ENCODE results near the gene SLC16A9.
"Not testable (repeated sequence)": the region's sequence is repeated elsewhere in the genome, so short reads cannot be mapped to it uniquely, and the experiment has no call there.

The SLC16A9 gene

DNA sequence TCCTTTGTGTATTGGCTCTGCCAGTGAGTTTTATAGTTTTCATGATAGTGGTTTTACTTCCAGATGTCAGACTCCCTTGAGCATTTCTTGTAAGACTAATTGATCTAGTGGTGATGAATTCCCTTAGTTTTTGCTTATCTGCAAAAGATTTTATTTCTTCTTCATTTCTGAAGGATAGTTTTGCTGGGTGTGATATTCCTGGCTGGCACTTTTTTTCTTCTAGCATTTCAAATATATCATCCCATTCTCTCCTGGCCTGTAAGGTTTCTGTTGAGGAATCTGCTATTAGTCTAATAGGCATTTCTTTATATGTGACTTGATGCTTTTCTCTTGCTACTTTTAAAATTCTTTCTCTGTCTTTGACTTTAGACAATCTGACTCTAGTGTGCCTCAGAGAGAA, 64.8 kb downstream of the SLC16A9 start:
- TF ChIP-seq, protein P1, sequence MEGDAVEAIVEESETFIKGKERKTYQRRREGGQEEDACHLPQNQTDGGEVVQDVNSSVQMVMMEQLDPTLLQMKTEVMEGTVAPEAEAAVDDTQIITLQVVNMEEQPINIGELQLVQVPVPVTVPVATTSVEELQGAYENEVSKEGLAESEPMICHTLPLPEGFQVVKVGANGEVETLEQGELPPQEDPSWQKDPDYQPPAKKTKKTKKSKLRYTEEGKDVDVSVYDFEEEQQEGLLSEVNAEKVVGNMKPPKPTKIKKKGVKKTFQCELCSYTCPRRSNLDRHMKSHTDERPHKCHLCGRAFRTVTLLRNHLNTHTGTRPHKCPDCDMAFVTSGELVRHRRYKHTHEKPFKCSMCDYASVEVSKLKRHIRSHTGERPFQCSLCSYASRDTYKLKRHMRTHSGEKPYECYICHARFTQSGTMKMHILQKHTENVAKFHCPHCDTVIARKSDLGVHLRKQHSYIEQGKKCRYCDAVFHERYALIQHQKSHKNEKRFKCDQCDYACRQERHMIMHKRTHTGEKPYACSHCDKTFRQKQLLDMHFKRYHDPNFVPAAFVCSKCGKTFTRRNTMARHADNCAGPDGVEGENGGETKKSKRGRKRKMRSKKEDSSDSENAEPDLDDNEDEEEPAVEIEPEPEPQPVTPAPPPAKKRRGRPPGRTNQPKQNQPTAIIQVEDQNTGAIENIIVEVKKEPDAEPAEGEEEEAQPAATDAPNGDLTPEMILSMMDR (IDR thresholded peaks at IDR 0.05; ENCODE audit: control insufficient read depth, extremely low read depth, insufficient read depth): no peak
- DNase-seq (ENCODE audit: low read depth): no peak
- H3K4me3 ChIP-seq (ENCODE audit: low read depth, low read length): no peak overlapping the region

DNA sequence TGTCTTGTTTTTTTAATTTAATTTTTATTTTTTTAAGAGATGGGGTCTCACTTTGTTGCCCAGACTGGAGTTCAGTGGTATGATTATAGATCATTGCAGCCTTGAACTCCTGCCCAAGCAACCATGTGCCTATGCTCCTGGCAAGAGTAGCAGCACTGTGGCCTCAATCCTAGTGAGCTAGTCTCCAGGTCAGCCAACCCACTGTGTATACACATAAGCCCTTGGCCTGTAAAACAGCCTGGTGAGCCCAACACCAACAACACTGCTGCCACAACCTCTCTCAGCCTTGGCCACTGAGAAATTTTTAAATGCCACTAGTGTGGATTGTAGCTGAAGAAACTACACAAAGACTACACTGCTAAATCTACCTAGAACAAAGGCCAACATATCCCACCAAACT, 68.0 kb downstream of the SLC16A9 start:
- H3K4me3 ChIP-seq (ENCODE audit: low read depth, low read length); DNase-seq (ENCODE audit: low read depth): not testable (repeated sequence)

DNA sequence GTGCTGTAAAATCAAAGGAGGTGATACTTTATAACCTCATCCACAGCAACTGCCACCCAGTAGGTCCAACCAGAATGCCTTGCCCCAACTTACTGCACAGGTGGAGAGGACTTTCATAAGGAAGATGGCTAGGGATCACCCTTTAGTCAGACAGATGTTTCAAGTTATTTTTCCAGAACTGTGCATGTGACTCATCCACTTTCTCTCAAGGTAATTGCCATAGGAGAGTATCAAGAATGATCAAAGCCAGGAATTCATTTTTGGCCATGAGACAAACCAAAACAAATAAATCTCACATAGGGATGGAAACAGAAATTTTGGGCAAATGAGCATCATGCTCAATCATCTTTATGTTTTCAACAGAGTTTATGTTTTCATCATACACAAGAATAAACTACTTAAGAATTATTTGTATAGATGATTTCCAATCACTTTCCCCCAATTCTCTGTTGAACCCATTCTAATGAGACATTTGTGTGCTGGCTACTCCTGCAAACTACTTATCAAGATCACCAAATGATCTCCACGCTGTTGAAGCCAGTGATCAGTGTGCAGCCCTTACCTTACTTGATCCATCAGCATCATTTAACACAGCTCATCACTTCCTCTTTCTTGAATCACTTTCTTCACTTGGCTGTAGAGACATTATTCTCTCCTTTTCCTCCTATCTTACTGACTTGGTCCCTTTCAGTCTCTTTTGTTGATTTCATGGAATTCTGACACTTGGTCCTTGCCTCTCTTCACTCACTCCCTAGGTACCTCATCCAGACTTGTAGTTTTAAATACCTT, 74.0 kb downstream of the SLC16A9 start:
- DNase-seq (ENCODE audit: low read depth): no peak
- no peak overlapping the region for H3K4me3 ChIP-seq (ENCODE audit: low read depth, low read length)
- TF ChIP-seq, protein P1 (IDR thresholded peaks at IDR 0.05; ENCODE audit: control insufficient read depth, extremely low read depth, insufficient read depth): no peak

DNA sequence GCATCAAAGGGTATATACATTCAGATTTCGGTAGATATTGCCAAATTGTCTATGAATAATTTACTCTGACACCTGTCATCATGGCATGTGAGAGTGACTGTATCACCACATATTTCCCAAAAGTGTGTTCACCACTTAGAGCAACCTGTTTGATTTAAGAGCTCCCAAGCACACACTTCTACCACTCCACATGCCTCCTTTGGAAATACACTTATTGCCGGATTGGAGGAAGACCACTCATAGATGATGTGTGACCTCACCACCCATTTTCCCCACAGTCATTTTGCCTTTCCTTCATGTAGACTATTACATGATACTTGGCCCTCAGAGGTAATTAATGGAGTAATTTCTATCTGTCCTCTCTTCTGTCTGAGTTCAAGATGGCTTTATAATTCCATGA, 75.5 kb downstream of the SLC16A9 start:
- no peak for DNase-seq (ENCODE audit: low read depth)
- no peak overlapping the region for H3K4me3 ChIP-seq (ENCODE audit: low read depth, low read length)
- TF ChIP-seq, protein P1 (IDR thresholded peaks at IDR 0.05; ENCODE audit: control insufficient read depth, extremely low read depth, insufficient read depth): no peak

DNA sequence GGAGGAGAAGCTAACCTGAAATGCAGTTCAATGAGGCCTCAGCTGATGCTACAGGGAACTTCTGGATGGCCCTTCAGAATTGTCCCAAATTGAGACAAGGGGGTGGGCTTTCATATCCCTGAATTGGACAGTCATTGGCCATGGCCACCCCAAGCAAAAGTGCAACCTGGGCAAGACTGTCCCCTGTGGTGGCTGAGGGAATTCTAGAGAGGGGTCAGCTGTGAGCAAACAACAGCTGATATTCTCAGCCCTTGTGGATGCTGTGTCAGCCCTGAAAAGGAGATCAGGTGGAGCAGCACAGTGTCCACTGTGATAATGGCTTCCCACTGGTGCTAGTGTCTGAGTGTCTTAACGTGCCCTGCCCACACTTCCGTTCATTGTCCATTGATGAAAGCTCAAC, 76.6 kb downstream of the SLC16A9 start:
- DNase-seq (ENCODE audit: low read depth): no peak
- H3K4me3 ChIP-seq (ENCODE audit: low read depth, low read length): no peak overlapping the region
- TF ChIP-seq, protein P1 (IDR thresholded peaks at IDR 0.05; ENCODE audit: control insufficient read depth, extremely low read depth, insufficient read depth): no peak

DNA sequence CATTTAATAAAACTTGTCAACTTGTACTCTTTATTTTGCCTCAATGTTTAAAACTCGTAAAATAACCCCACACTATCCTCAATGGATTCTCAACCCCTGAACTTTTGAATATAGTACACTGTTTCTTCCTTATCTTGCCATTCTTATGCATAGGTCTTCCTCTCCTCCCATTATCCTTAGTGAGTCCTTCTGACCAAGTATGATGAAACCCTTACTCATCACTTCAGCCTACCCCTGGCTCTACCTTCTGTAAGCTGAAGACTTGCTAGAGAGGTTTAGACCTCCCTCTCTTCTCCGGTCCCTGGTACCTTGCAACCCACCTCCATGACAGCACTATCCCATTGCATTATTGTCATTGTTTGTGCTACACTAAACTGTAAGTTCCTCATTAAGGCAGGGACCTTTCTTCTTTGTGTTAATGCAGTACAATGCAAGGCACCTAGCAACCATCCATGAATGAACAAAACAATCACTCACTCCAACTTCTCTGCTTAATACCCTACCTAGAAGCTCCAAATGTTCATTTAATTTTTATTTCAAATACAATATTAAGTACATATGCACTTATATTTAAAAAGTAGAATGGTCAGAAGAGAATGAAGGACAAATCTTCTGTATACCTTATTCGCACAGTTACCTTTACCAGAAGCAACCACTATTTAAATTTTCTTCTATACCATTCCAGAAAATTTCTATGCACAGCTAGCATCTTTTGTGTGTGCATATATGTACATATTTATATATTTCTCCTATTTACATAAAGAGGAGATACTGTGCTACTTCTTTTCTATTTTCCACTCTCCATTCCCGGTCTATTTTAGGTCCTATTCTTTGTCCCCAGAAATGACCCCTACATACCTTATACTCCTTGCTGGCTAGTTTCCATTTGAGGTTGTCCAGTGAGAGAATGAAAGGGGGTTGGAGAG, 77.5 kb downstream of the SLC16A9 start:
- DNase-seq (ENCODE audit: low read depth): no peak
- TF ChIP-seq, protein P1 (IDR thresholded peaks at IDR 0.05; ENCODE audit: control insufficient read depth, extremely low read depth, insufficient read depth): no peak
- no peak overlapping the region for H3K4me3 ChIP-seq (ENCODE audit: low read depth, low read length)

DNA sequence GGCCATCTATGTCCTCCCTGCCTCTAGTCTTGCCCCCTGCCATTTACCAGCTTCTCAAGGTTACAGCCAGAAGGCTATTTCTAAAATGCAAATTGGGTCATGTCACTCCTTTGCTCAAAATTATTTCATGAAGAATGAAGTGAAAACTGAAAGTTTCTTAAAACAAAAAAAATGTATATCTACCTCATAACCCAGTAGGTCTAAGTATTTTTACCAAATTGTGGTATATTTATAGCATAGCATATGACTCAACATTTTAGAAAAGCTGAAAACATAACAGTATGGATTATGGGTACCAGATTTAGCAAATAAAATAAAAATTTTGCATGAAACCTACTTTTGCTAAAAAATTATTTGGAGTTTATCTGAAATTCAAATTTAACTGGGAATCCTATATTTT, 78.4 kb downstream of the SLC16A9 start:
- DNase-seq (ENCODE audit: low read depth): no peak
- TF ChIP-seq, protein P1 (IDR thresholded peaks at IDR 0.05; ENCODE audit: control insufficient read depth, extremely low read depth, insufficient read depth): no peak
- H3K4me3 ChIP-seq (ENCODE audit: low read depth, low read length): no peak overlapping the region
